ENCODE measurements around the gene PRKCI.
"Not testable (repeated sequence)": the region's sequence is repeated elsewhere in the genome, so short reads cannot be mapped to it uniquely, and the experiment has no call there.

Gene PRKCI
- 21.4 to 40.9 (median 30.7) reads per million in 17 experiments for total RNA-seq

DNA sequence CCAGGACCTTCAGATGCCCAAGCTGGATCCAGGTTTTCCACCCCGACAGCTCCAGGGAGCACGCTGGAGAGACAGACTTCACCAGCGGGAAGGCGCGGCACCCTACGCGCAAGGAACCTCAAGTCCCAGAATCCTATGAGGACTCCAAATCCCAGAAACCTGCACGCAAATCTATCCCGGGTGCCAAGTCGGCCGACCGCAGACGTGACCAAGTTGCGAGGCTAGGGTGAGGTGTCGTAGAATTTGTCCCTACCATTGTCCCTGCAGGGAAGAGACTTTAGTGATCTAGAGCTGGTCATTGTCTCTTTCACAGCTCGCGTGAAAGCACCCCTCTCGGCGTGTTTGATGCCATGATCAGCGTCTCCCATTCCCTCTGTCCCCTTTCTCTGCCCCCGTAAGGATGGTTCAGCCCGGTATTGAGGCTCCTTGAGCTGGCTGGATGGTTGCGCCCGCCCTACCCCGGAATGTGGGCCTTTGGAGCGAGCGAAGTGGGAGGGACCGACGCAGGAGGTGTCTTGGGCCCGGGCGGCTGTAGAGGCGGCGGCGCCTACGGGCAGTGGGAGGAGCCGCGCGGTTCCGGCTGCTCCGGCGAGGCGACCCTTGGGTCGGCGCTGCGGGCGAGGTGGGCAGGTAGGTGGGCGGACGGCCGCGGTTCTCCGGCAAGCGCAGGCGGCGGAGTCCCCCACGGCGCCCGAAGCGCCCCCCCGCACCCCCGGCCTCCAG lies at the start of gene PRKCI:
TSS of gene PRKCI (plus strand) at position 501 of the 723 bp plus-strand sequence. CDS start 246 bp downstream, outside the sequence.
- peak; percentile 96 to 98 (median 98) for DNase-seq

GRCh38 chr3:170178651-170179050 lies 43.6 kb upstream of the PRKCI start:
- DNase-seq: no peak

DNA sequence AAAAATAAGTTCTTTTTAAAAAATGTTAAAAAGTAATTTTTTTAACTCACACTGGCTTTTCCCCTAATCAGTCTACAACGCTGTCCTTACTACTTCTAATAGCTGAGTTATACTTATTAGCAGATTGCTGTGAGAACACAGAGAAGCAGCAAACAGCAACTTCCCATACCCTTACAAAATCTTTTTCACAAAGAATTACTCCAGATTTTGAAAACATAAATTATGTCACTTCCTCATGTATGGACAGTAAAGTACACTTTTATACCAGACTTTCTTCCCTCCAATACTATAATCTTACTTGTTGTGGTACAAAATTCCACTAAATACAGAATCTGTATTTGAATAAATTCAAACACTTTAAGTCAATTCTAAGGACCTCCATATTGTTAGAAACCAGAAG lies 42.8 kb upstream of the PRKCI start:
- DNase-seq: peak in 3 of 4 experiments; percentile 21 to 66 (median 58)

- DNase-seq: peak; percentile 7 to 38 (median 22)
Observed at GRCh38 chr3:170180079-170180907, 41.9 kb upstream of the PRKCI start.

GRCh38 chr3:170180908-170181885 lies 41.0 kb upstream of the PRKCI start, which contains the start of gene PHC3:
TSS of gene PHC3 (minus strand) at chr3:170181733. CDS start at chr3:170181715, 18 bp downstream.
- DNase-seq: peak; percentile 95 to 98 (median 96)

GRCh38 chr3:170189398-170190256 lies 32.6 kb upstream of the PRKCI start:
- peak; percentile 25 to 57 (median 44) for DNase-seq

GRCh38 chr3:170195759-170196158 lies 26.5 kb upstream of the PRKCI start:
- DNase-seq: not testable (repeated sequence)

DNA sequence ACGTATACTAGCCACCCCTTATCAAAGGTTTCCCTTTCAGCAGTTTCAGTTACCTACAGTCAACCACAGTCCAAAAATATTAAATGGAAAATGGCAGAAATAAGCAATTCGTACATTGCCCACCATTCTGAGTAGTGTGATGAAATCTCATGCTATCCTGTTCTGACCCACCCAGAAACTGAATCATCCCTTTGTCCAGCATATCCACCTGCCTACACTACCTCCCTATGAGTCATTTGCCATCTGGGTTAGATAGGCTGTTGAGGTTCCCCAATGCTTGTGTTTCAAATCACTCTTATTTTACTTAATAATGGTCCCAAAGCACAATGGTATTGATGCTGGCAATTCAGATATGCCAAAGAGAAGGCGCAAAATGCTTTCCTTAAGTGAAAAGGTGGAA lies 25.4 kb upstream of the PRKCI start:
- no peak for DNase-seq

DNA sequence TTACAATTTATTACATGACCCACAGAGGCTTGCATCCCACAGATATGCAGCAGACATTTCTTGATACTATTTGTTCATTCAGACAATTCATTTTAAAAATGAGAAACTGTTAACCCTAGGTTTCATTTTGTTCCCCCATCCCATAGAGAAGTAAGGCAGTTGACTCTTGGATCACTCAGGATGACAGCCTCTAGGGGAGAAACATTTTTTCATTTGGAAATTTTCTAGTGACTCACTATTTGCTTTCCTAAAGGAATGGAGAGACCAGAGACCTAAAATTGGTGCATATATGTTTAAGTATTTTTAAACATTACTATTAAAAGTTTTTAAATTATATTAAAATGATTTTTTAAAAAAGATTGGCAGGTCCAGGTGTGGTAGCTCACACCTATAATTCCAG lies 21.2 kb upstream of the PRKCI start:
- no peak for DNase-seq

DNA sequence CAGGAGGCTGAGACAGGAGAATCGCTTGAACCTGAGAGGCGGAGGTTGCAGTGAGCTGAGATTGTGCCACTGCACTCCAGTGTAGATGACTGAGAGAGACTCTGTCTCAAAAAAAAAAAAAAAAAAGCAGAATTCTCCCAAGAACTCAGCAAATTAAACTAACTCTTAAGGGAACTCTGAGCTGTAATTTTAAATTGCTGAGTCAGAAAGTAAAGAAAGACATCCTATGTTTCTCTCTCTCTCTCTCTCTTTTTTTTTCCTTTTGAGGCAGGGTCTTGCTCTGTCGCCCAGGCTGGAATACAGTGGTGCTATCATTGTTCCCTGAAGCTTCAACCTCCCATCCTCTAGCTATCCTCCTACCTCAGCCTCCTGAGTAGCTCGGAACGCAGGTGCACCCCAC lies 20.7 kb upstream of the PRKCI start:
- DNase-seq: no peak

DNA sequence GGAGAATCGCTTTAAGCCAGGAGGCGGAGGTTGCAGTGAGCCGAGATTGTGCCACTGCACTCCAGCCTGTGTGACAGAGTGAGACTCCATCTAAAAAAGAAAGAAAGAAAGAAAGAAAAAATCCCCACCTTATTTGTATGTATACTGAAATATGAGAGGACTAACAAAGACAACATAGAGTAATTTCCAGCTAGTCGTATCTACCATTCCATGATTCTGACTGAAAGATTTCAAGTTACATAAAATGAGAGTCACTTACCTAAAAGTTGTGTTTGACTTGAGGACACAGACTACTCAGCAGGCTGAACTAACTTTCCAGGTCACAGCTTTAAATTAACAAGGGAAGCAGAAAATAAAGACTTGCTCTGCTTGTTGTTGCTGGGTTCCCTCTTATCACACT lies 18.8 kb upstream of the PRKCI start:
- no peak for DNase-seq

DNA sequence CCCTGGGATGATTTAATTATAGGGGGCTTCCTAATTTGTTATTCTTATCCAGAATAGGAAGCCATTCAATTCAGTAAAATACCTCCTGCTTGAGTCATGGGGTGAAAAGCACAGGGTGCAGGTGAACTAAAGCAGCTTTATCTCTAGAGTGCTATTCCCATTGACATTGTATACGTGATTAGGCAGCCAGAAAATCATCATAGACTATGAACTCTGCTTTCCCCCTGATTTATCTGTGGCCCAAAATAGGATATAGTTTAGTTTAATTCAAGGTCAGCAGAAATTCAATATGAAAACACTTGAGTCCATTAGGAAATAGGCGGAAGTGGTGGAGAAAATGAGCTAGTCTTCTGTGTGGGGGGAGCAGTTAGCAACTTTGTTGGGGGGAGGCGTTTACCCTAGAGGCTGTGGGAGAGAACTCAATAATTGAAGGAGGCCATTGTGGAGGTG lies 18.2 kb upstream of the PRKCI start:
- no peak for DNase-seq

- DNase-seq: no peak
Observed at GRCh38 chr3:170204509-170204908, 17.7 kb upstream of the PRKCI start.

- peak in 1 of 4 experiments; percentile 13 for DNase-seq
Observed at GRCh38 chr3:170205302-170205701, 16.9 kb upstream of the PRKCI start.

GRCh38 chr3:170206164-170206762 lies 16.0 kb upstream of the PRKCI start:
- DNase-seq: not testable (repeated sequence)

DNA sequence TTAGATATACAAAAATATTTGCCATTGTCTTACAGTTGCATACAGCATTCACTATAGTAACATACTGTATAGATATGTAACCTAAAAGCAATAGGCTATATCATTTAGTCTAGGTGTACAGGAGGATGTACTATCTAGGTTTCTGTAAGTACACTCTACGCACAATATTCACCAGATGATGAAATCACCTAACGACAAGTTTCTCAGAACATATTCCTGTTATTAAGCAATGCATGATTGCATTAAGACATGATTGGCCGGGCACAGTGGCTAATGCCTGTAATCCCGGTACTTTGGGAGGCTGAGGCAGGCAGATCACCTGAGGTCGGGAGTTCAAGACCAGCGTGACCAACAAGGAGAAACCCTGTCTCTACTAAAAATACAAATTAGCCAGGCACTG lies 14.5 kb upstream of the PRKCI start:
- DNase-seq: no peak

DNA sequence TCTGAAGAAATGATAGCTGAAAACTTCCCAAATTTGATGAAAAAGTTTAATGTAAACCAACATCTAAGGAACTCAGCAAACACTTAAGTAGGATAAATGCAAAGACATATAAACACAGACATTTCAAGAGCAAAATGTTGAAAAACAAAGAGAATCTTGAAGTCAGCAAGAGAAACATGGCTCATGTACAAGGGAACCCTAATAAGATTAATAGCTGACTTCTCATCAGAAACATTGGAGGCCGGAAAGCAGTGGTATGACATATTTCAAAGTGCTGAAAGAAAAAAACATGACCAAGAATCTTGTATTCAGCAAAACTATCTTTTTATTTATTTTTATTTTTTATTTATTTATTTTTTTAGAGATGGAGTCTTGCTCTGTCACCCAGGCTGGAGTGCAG lies 10.6 kb upstream of the PRKCI start:
- DNase-seq: no peak

GRCh38 chr3:170219850-170220249 lies 2.4 kb upstream of the PRKCI start:
- DNase-seq: no peak

DNA sequence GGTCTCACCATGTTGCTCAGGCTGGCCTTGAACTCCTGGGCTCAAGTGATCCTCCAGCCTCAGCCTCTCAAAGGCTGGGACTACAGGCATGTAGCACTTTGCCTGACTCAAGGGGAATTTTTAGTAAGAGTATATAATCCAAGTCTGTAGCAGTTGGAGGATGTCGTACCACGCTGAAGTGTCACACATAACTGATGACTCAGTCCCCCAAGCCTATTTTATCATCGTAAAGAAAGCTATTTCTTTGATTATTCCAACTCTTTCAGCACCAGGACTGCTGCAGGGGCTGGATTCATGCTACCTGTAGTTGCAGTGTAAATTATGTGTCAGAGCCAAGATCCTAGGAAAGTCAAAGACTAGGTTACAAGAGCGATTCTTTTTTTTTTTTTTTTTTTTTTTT lies 1.4 kb upstream of the PRKCI start:
- DNase-seq: no peak

DNA sequence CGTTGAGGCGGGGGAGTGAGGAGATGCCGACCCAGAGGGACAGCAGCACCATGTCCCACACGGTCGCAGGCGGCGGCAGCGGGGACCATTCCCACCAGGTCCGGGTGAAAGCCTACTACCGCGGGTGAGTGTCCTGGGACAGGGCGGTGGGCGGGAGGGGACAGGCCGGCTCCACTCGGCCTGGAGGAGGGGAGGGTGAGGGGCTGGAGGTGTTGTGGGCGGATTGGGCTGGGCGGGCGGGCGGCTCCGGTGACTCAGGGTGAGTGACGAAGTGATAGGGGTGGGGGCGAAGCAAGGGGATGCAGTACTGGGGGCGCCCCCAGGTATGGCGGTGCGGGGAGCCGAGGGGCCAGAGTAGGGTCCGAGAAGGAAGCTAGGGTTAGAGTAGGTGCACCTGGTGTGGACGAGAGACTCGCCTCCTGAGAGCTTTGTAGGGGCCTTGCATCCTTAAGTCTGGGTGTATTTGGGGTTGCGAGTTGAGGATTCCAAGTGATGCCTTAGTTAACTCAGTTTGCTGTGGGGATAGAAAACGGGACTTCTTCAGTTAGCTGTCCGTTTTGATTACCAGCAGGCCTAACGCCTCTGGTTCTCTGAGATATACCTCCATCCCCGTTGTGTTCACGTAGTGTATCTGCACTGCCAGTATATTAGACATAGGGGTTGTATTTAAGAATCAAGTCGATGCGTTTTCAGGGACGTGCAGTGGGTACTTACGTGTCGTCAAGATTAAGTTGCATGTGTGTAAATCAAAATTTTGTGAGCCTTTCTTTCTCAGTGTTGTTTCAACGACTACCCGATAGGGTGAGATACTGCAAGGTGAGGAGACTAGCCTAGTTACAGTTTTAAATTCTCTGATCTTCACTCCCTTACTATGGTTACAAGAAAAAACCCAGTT lies 670 bp downstream of the PRKCI start:
- DNase-seq: peak in 3 of 4 experiments; percentile 12 to 27 (median 24)

Data from suppressor macrophage (primary cell).